Spleen (tissue), 11 donors: ENCODE results near the gene ST3GAL4. TPM values are rescaled to one million over a fixed set of nuclear protein-coding genes. Genes with fewer than 3 reads are reported as not detected.

Experiments used
- DNase-seq: peaks from one replicate; pipeline ENCODE4 v3.0.0-alpha.2; 2020
- H3K27ac ChIP-seq, 8 donors: fragments of 200-600 bp; sonication (generic) in 7 of 8; 1 replicate in 4 of 8; 2 replicates in 4 of 8; pipeline versions ENCODE4 v1.5.0 to v1.8.0; 2016 to 2021; ENCODE audit warnings: inconsistent platforms in 4 of 8, mild to moderate bottlenecking in 4 of 8, moderate library complexity in 1 of 8
- H3K27me3 ChIP-seq, 7 donors: fragments of 200-600 bp; sonication (generic) in 6 of 7; replicated peaks in 1 of 7; 1 replicate in 4 of 7; 2 replicates in 3 of 7; pipeline versions ENCODE4 v1.5.0 to v1.8.0; 2016 to 2021; ENCODE audit warnings: inconsistent platforms in 3 of 7, mild to moderate bottlenecking in 1 of 7
- H3K36me3 ChIP-seq, 6 donors: fragments of 200-600 bp; sonication (generic) in 5 of 6; 1 replicate in 4 of 6; 2 replicates in 2 of 6; pipeline versions ENCODE4 v1.5.0 to v1.8.0; 2016 to 2021; ENCODE audit warnings: inconsistent platforms in 2 of 6
- H3K4me1 ChIP-seq, 6 donors: fragments of 200-600 bp; sonication (generic) in 5 of 6; 1 replicate in 3 of 6; 2 replicates in 3 of 6; pipeline versions ENCODE4 v1.5.0 to v1.8.0; 2016 to 2021; ENCODE audit warnings: inconsistent platforms in 3 of 6
- H3K4me3 ChIP-seq, 8 donors: fragments of 200-600 bp; sonication (generic) in 7 of 8; 1 replicate in 4 of 8; 2 replicates in 4 of 8; pipeline versions ENCODE4 v1.5.0 to v1.8.0; 2016 to 2021; ENCODE audit warnings: inconsistent platforms in 4 of 8, mild to moderate bottlenecking in 4 of 8, moderate library complexity in 2 of 8
- H3K9me3 ChIP-seq, 8 donors: fragments of 200-600 bp; sonication (generic) in 7 of 8; 1 replicate in 4 of 8; 2 replicates in 4 of 8; pipeline versions ENCODE4 v1.5.0 to v1.8.0; 2016 to 2021; ENCODE audit warnings: inconsistent platforms in 4 of 8
- POLR2A ChIP-seq, 3 donors: fragments of 450-650 bp; IDR thresholded peaks; one replicate each; pipeline ENCODE4 v1.5.1; 2017; ENCODE audit warnings: antibody characterized with exemption in 3 of 3, mild to moderate bottlenecking in 1 of 3
- POLR2AphosphoS5 ChIP-seq, 3 donors: sonication (generic); formaldehyde crosslinking; IDR thresholded peaks; one replicate each; pipeline ENCODE4 v1.5.1; 2017; ENCODE audit warnings: antibody characterized with exemption in 3 of 3
- WGBS, 5 donors: extraction: QIAGEN DNeasy Blood & Tissue Kit in 3 of 5; methylation state at CpG; one replicate each; pipeline versions ENCODE4 v1.1.5 to v1.1.7; 2013 to 2018; 5-methylcytosine and 5-hydroxymethylcytosine counted together
- intact Hi-C: fragments of 100-400 bp; cut with DNase I; formaldehyde crosslinking; loops from one replicate; pipeline ENCODE4 v1.15.0; 2023; ENCODE audit warnings: low total_unique reads
- polyA plus RNA-seq, 3 donors: library from polyadenylated mRNA; stranded (reverse); fragments of 200-250 nt; gene quantifications; one replicate each; pipeline ENCODE4 v1.2.1, GENCODE V29; 2013
- total RNA-seq, 7 donors: library from RNA; depleted of rRNA in 3 of 7; stranded (reverse); fragments of >200 nt in 3 of 7; fragmentation: NEBNext Ultra II Directional in 4 of 7; extraction: Animal tissue kit (Norgen Biotek cat#: 25700) in 4 of 7; gene quantifications; one replicate each; pipeline versions ENCODE4 v1.1.0 to v1.2.1, GENCODE V29; 2016 to 2021
- TF ChIP-seq, protein P1 (sequence below), 11 experiments: fragments of 200-600 bp in 7 of 11; fragments of 450-650 bp in 4 of 11; sonication (generic) in 4 of 11; IDR thresholded peaks in 8 of 11; conservative IDR thresholded peaks in 3 of 11; 1 replicate in 7 of 11; 2 replicates in 4 of 11; pipeline versions ENCODE4 v1.4.0 to v1.8.0; 2016 to 2021; ENCODE audit warnings: antibody characterized with exemption in 11 of 11, inconsistent platforms in 4 of 11, mild to moderate bottlenecking in 1 of 11
- donor health status: healthy with polysubstance abuse.
- donor health status: DM: no; HTN: no; CAD: no; lungs with moderate emphysema.
- donor health status: DM: no; HTN: no; CAD: no.
- donor health status: Bipolar disorder and iron deficiency.
- donor health status: healthy.
- donor health status: DM: no; HTN: no; CAD: no.
- donor health status: DM: yes; HTN: yes; CAD: no.

The ST3GAL4 gene
- total and polyA plus RNA-seq, 10 donors: 12.8 to 102 (median 47.4) TPM

DNA sequence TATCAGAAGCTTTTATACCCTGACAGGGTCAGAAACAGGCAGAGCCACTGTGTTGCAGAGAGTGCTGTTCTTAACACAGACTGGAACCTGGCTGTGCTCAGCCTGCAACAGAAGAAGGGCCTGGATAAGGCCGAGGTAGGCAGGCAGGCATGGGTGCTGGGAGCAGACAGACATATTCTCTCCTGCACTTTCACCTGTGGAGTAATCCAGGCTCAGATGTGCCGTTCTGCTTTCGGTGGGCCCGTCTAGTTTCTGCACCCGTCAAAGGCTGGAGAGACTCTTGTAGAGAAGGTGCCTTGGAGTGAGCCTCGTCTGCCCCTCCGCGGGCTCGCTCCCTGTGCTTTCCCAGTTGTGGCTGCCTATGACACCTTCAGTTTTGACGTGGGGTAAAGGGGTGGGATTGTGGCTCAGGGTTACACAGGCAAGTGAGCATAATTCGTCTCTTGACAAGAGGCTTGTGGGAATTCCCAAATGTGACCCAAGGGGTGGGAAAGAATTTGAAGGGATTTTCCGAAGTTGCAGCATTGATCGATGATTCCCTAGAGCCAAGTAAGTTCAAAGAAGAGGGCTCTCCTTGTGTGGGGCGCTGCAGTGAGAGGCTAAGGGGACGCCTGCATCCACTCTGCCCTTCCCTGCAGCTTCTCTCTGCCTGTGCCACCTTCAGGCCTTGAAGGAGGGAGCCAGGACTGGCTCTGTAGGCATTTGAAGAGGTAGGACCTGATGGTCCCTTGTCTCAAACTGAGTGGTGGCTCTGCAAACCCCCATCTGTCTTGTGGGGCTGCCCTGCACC is 16.2 kb upstream of the ST3GAL4 start:
- DNase-seq: peak; percentile 38
- Histone ChIP-seq H3K27ac (peak overlapping the region in 5 of 8 donors; percentile 29 to 70 (median 57)), H3K9me3 (no peaks in the 10 kb centered on the region), H3K27me3 (no peaks in the 10 kb centered on the region), H3K36me3 (peaks cover 0 to 91% (median 50%) of the 10 kb centered on the region in 6 donors), H3K4me3 (no peak overlapping the region), H3K4me1 (peaks cover 14 to 83% (median 50%) of the 10 kb centered on the region in 6 donors)
- TF ChIP-seq, protein P1, sequence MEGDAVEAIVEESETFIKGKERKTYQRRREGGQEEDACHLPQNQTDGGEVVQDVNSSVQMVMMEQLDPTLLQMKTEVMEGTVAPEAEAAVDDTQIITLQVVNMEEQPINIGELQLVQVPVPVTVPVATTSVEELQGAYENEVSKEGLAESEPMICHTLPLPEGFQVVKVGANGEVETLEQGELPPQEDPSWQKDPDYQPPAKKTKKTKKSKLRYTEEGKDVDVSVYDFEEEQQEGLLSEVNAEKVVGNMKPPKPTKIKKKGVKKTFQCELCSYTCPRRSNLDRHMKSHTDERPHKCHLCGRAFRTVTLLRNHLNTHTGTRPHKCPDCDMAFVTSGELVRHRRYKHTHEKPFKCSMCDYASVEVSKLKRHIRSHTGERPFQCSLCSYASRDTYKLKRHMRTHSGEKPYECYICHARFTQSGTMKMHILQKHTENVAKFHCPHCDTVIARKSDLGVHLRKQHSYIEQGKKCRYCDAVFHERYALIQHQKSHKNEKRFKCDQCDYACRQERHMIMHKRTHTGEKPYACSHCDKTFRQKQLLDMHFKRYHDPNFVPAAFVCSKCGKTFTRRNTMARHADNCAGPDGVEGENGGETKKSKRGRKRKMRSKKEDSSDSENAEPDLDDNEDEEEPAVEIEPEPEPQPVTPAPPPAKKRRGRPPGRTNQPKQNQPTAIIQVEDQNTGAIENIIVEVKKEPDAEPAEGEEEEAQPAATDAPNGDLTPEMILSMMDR (IDR thresholded peaks at IDR 0.05 in 8 of 11, conservative IDR thresholded peaks at IDR 0.05 in 3 of 11): no peak
- no peak for TF ChIP-seq POLR2AphosphoS5 (IDR thresholded peaks at IDR 0.05)
- no peak for TF ChIP-seq POLR2A (IDR thresholded peaks at IDR 0.05)
- intact Hi-C loops: no loop called here
- WGBS, 5 donors: 82 to 88% (median 83%) methylated on average over 8 to 15 of the region's 15 CpGs

DNA sequence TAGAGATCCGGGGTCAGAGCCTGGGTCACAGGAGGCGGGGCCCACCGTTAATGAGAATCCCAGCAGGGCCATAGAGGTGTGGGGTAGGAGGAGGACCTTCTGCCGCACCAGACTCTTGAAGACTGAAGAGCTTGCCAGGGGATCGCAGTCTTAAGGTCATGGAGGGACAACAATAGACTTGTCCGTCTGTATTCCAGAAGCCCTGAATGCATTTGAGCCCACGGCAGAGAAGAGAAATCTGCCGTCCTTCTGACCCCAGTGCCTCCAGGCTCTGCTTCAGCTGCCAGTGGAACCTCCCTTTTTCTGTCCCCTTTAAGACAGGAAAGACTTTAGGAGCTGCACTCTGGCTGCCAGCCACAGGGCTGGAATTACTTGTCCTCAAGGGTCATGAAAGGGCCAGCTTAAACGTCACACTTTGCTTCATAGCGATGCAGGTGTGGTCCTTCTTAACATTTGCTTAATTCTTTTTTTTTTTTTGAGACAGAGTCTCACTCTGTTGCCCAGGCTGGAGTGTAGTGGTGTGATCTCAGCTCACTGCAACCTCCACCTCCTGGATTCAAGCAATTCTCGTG is 15.5 kb upstream of the ST3GAL4 start:
- Histone ChIP-seq H3K27ac (peak overlapping the region in 5 of 8 donors; percentile 29 to 70 (median 57)), H3K4me3 (no peak overlapping the region), H3K36me3 (peaks cover 0 to 91% (median 57%) of the 10 kb centered on the region in 6 donors), H3K9me3 (no peaks in the 10 kb centered on the region), H3K4me1 (peaks cover 12 to 83% (median 53%) of the 10 kb centered on the region in 6 donors), H3K27me3 (no peaks in the 10 kb centered on the region)
- WGBS, 5 donors: 75 to 79% (median 77%) methylated on average over 10 to 11 of the region's 11 CpGs
- peak; percentile 58 for DNase-seq
- TF ChIP-seq POLR2AphosphoS5 (IDR thresholded peaks at IDR 0.05) (no peak), POLR2A (IDR thresholded peaks at IDR 0.05) (no peak)
- TF ChIP-seq, protein P1 (IDR thresholded peaks at IDR 0.05 in 8 of 11, conservative IDR thresholded peaks at IDR 0.05 in 3 of 11): no peak
- intact Hi-C loops: no loop called here

DNA sequence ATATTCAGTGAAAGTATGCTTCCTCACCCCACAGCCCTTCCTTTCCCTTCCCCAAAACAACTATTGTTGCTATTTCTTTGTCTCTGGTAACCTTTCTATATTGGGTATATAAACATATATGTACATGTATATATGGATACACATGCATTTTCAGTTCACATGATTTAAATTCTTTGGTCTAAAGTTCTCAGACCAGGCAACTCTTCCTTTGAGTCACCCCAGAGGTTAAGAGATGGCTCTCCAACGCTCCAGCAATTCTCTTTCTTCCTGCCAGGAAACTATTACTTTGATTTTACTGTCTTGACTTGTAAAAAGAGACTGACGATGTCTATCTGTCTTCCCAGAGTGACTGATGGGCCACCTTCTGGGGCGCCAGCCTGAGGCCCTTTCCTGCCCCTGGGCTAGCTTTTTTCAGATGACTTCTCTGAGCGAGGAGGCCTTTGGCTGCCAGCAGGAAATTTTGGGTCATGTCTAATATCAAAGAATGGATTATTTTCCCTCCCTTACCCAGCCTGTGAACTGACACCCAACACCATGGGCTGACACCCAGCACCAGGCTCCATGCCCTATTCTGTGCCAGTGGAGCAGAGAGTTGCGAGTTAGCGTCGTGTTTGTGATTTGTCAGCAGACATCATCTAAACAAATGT is 14.4 kb upstream of the ST3GAL4 start:
- Histone ChIP-seq H3K36me3 (peaks cover 0 to 94% (median 63%) of the 10 kb centered on the region in 6 donors), H3K27ac (peak overlapping the region in 6 of 8 donors; percentile 18 to 67 (median 42))

More for the DNA sequence above, 14.4 kb upstream of the ST3GAL4 start:
- WGBS, 5 donors: 69 to 82% (median 75%) methylated on average over 7 of the region's 7 CpGs
- no peaks in the 10 kb centered on the region for H3K9me3 ChIP-seq
- intact Hi-C loops: no loop called here
- peak; percentile 24 for DNase-seq
- no peak overlapping the region for H3K4me3 ChIP-seq
- peaks cover 14 to 83% (median 50%) of the 10 kb centered on the region in 6 donors for H3K4me1 ChIP-seq
- TF ChIP-seq POLR2AphosphoS5 (IDR thresholded peaks at IDR 0.05): no peak
- TF ChIP-seq, protein P1 (IDR thresholded peaks at IDR 0.05 in 8 of 11, conservative IDR thresholded peaks at IDR 0.05 in 3 of 11): no peak
- no peaks in the 10 kb centered on the region for H3K27me3 ChIP-seq
